ENCODE results near the gene SMCO4. TPM values are rescaled to one million over a fixed set of nuclear protein-coding genes. Genes with fewer than 3 reads are reported as not detected.
"Not testable (repeated sequence)": the region's sequence is repeated elsewhere in the genome, so short reads cannot be mapped to it uniquely, and the experiment has no call there.

SMCO4 gene
- polyA plus RNA-seq, 1 donor = 7.3 TPM

- no peak for DNase-seq
Measured at GRCh38 chr11:93560199-93560932, 17.2 kb upstream of the SMCO4 start.

GRCh38 chr11:93559681-93560080 is 16.5 kb upstream of the SMCO4 start:
- DNase-seq = no peak

GRCh38 chr11:93552874-93553273 is 9.7 kb upstream of the SMCO4 start:
- no peak for DNase-seq

- no peak for DNase-seq
Measured at GRCh38 chr11:93549976-93550375, 6.8 kb upstream of the SMCO4 start.

GRCh38 chr11:93548679-93549319 is 5.6 kb upstream of the SMCO4 start:
- DNase-seq = no peak

- no peak for DNase-seq
Measured at GRCh38 chr11:93547773-93548172, 4.6 kb upstream of the SMCO4 start.

GRCh38 chr11:93547028-93547427 is 3.8 kb upstream of the SMCO4 start:
- DNase-seq = no peak

GRCh38 chr11:93545566-93545965 is 2.4 kb upstream of the SMCO4 start:
- no peak for DNase-seq

- peak; percentile 26 for DNase-seq
Measured at GRCh38 chr11:93542811-93543229, 371 bp downstream of the SMCO4 start.

- DNase-seq = peak; percentile 19
Measured at GRCh38 chr11:93541884-93542810, 1.0 kb downstream of the SMCO4 start.

- DNase-seq = no peak
Measured at GRCh38 chr11:93540896-93541553, 2.2 kb downstream of the SMCO4 start.

- no peak for DNase-seq
Measured at GRCh38 chr11:93540337-93540736, 2.9 kb downstream of the SMCO4 start.

GRCh38 chr11:93537767-93538261 is 5.4 kb downstream of the SMCO4 start:
- DNase-seq = no peak

- no peak for DNase-seq
Measured at GRCh38 chr11:93537049-93537448, 6.1 kb downstream of the SMCO4 start.

- no peak for DNase-seq
Measured at GRCh38 chr11:93536101-93536861, 6.9 kb downstream of the SMCO4 start.

GRCh38 chr11:93535578-93535977 is 7.6 kb downstream of the SMCO4 start:
- not testable (repeated sequence) for DNase-seq

- no peak for DNase-seq
Measured at GRCh38 chr11:93532806-93533205, 10.4 kb downstream of the SMCO4 start.

GRCh38 chr11:93532281-93532789 is 10.9 kb downstream of the SMCO4 start:
- no peak for DNase-seq

GRCh38 chr11:93530468-93530826 is 12.7 kb downstream of the SMCO4 start:
- no peak for DNase-seq

GRCh38 chr11:93529707-93530467 is 13.3 kb downstream of the SMCO4 start:
- no peak for DNase-seq
